H9 (cell line): ENCODE data around the gene BPIFB3. TPM values are rescaled to one million over a fixed set of nuclear protein-coding genes. Genes with fewer than 3 reads are reported as not detected.

ENCODE experiments used
- DNase-seq: peaks from one replicate; pipeline ENCODE4 v3.0.0-alpha.2; 2017
- H2AFZ ChIP-seq: one replicate; pipeline ENCODE4 v1.6.1; 2013; ENCODE audit warnings: mild to moderate bottlenecking, low read length, control low read depth, moderate library complexity
- H2AK5ac ChIP-seq: 2 replicates; pipeline ENCODE4 v1.6.1; 2013; ENCODE audit warnings: low read length, control low read depth, mixed read lengths; ENCODE audit not compliant: insufficient read length
- H2BK120ac ChIP-seq: one replicate; pipeline ENCODE4 v1.6.1; 2013; ENCODE audit warnings: low read depth, mild to moderate bottlenecking, low read length, control low read depth, inconsistent platforms; ENCODE audit not compliant: poor library complexity, severe bottlenecking
- H2BK12ac ChIP-seq: 2 replicates; pipeline ENCODE4 v1.6.1; 2013; ENCODE audit warnings: low read length, control low read depth, mixed read lengths, low read depth; ENCODE audit not compliant: insufficient read length
- H2BK15ac ChIP-seq: 2 replicates; pipeline ENCODE4 v1.6.1; 2013; ENCODE audit warnings: low read depth, low read length, control low read depth
- H2BK20ac ChIP-seq: one replicate; pipeline ENCODE4 v1.6.1; 2013; ENCODE audit warnings: low read depth, mild to moderate bottlenecking, low read length, control low read depth, inconsistent platforms; ENCODE audit not compliant: poor library complexity, severe bottlenecking
- H2BK5ac ChIP-seq: 2 replicates; pipeline ENCODE4 v1.6.1; 2013; ENCODE audit warnings: low read length, control low read depth, mixed read lengths; ENCODE audit not compliant: insufficient read length
- H3K14ac ChIP-seq: 2 replicates; pipeline ENCODE4 v1.6.1; 2013; ENCODE audit warnings: low read length, control low read depth; ENCODE audit not compliant: insufficient read depth
- H3K18ac ChIP-seq: 2 replicates; pipeline ENCODE4 v1.6.1; 2013; ENCODE audit warnings: low read depth, mild to moderate bottlenecking, mixed read lengths, low read length, control low read depth; ENCODE audit not compliant: insufficient read length
- H3K23ac ChIP-seq: 2 replicates; pipeline ENCODE4 v1.6.1; 2013; ENCODE audit warnings: low read length, control low read depth, mixed read lengths, low read depth; ENCODE audit not compliant: insufficient read length
- H3K23me2 ChIP-seq: 2 replicates; pipeline ENCODE4 v1.6.1; 2013; ENCODE audit warnings: low read depth, mild to moderate bottlenecking, mixed read lengths, low read length, control low read depth; ENCODE audit not compliant: insufficient read length, poor library complexity, severe bottlenecking
- H3K27ac ChIP-seq: 2 replicates; pipeline ENCODE4 v1.5.1; 2013; ENCODE audit warnings: low read length, control low read depth, mixed read lengths, low read depth; ENCODE audit not compliant: insufficient read length
- H3K27me3 ChIP-seq: 2 replicates; pipeline ENCODE4 v1.6.1; 2013; ENCODE audit warnings: low read length, control low read depth, inconsistent platforms; ENCODE audit not compliant: insufficient read depth
- H3K4ac ChIP-seq: 2 replicates; pipeline ENCODE4 v1.6.1; 2013; ENCODE audit warnings: low read depth, mild to moderate bottlenecking, control low read depth, inconsistent platforms, low read length, moderate library complexity
- H3K4me1 ChIP-seq: 2 replicates; pipeline ENCODE4 v1.6.1; 2013; ENCODE audit warnings: low read length, control low read depth, inconsistent platforms; ENCODE audit not compliant: insufficient read depth
- H3K4me2 ChIP-seq: 2 replicates; pipeline ENCODE4 v1.6.1; 2013; ENCODE audit warnings: low read length, control low read depth, mixed read lengths; ENCODE audit not compliant: insufficient read length, insufficient read depth
- H3K56ac ChIP-seq: 2 replicates; pipeline ENCODE4 v1.6.1; 2013; ENCODE audit warnings: low read depth, mild to moderate bottlenecking, mixed read lengths, low read length, control low read depth; ENCODE audit not compliant: insufficient read length
- H3K79me1 ChIP-seq: 2 replicates; pipeline ENCODE4 v1.6.1; 2013; ENCODE audit warnings: low read depth, mild to moderate bottlenecking, moderate library complexity, low read length, control low read depth, inconsistent platforms; ENCODE audit not compliant: insufficient read depth, poor library complexity, severe bottlenecking
- H3K79me2 ChIP-seq: 2 replicates; pipeline ENCODE4 v1.6.1; 2013; ENCODE audit warnings: low read length, control low read depth, inconsistent platforms; ENCODE audit not compliant: insufficient read depth
- H3K9ac ChIP-seq: 2 replicates; pipeline ENCODE4 v1.6.1; 2013; ENCODE audit warnings: low read length, control low read depth, mixed read lengths; ENCODE audit not compliant: insufficient read length; ENCODE audit errors: extremely low read depth
- H3K9me3 ChIP-seq: one replicate; pipeline ENCODE4 v1.6.1; 2013; ENCODE audit warnings: low read depth, low read length, inconsistent platforms; ENCODE audit not compliant: control insufficient read depth
- H3T11ph ChIP-seq: one replicate; pipeline ENCODE4 v1.6.1; 2013; ENCODE audit warnings: mild to moderate bottlenecking, low read length, control low read depth, inconsistent platforms
- H4K20me1 ChIP-seq: one replicate; pipeline ENCODE4 v1.6.1; 2013; ENCODE audit not compliant: control insufficient read depth, insufficient read length, insufficient read depth
- H4K5ac ChIP-seq: 2 replicates; pipeline ENCODE4 v1.6.1; 2013; ENCODE audit warnings: low read depth, mild to moderate bottlenecking, mixed read lengths, low read length, control low read depth; ENCODE audit not compliant: insufficient read length
- H4K8ac ChIP-seq: replicated peaks from 2 replicates; pipeline ENCODE4 v1.6.1; 2013; ENCODE audit warnings: low read length, control low read depth, mixed read lengths, low read depth; ENCODE audit not compliant: insufficient read length
- H4K91ac ChIP-seq: 2 replicates; pipeline ENCODE4 v1.6.1; 2013; ENCODE audit warnings: low read depth, mild to moderate bottlenecking, moderate library complexity, mixed read lengths, low read length, control low read depth; ENCODE audit not compliant: insufficient read length
- H3K27ac Mint-ChIP-seq, 3 experiments: 2 replicates in 2 of 3; 3 replicates in 1 of 3; pipeline ENCODE4 v1.8.0; 2020 to 2021; ENCODE audit warnings: mixed read lengths in 3 of 3, mild to moderate bottlenecking in 1 of 3, moderate library complexity in 1 of 3
- H3K27me3 Mint-ChIP-seq: 2 replicates; pipeline ENCODE4 v1.8.0; 2021; ENCODE audit warnings: low read depth, mild to moderate bottlenecking, moderate library complexity, mixed read lengths
- H3K36me3 Mint-ChIP-seq, 3 experiments: 2 replicates in 2 of 3; 3 replicates in 1 of 3; pipeline ENCODE4 v1.8.0; 2020 to 2021; ENCODE audit warnings: low read depth in 3 of 3, mixed read lengths in 3 of 3; ENCODE audit not compliant: insufficient read depth in 1 of 3
- H3K4me1 Mint-ChIP-seq, 2 experiments: 2 replicates each; pipeline ENCODE4 v1.8.0; 2020; ENCODE audit warnings: mixed read lengths in 2 of 2
- H3K4me3 Mint-ChIP-seq, 2 experiments: 2 replicates in 1 of 2; 3 replicates in 1 of 2; pipeline ENCODE4 v1.8.0; 2020 to 2021; ENCODE audit warnings: mild to moderate bottlenecking in 2 of 2, mixed read lengths in 2 of 2, moderate library complexity in 1 of 2
- H3K9me3 Mint-ChIP-seq, 2 experiments: 2 replicates in 1 of 2; 3 replicates in 1 of 2; pipeline ENCODE4 v1.8.0; 2020; ENCODE audit warnings: mild to moderate bottlenecking in 2 of 2, mixed read lengths in 2 of 2, moderate library complexity in 1 of 2
- CTCF ChIP-seq: fragments of 200-600 bp; sonication (generic); conservative IDR thresholded peaks from 3 replicates; pipeline ENCODE4 v1.8.0; 2021; ENCODE audit warnings: antibody characterized with exemption, mild to moderate bottlenecking
- WGBS: extraction: QIAGEN DNeasy Blood & Tissue Kit; methylation state at CpG from one replicate; pipeline ENCODE4 v1.1.7; 2013; ENCODE audit warnings: missing lambda C conversion rate, low lambda C conversion rate, mixed read lengths; ENCODE audit not compliant: insufficient read length; ENCODE audit errors: extremely low coverage; 5-methylcytosine and 5-hydroxymethylcytosine counted together
- total RNA-seq: library from RNA; stranded (reverse); gene quantifications from 2 replicates; pipeline ENCODE4 v1.2.1, GENCODE V29; 2021

Gene BPIFB3
- total RNA-seq, 1 experiment from 2014 or later, result not detected

- Mint-ChIP-seq H3K36me3 (no peaks in the 10 kb centered on the region), H3K4me3 (no peak overlapping the region), H3K9me3 (no peaks in the 10 kb centered on the region), H3K27ac (no peak overlapping the region), H3K4me1 (0 out of 4 replicates have a peak, but pooled peaks cover 0 to 2% of the 10 kb centered on the region in 2 experiments), H3K27me3 (peaks cover 12% of the 10 kb centered on the region)
- Histone ChIP-seq H3K27ac (no peak overlapping the region), H4K20me1 (no peaks in the 10 kb centered on the region), H3K79me1 (no peaks in the 10 kb centered on the region), H3K4ac (no peak overlapping the region), H3K9me3 (no peaks in the 10 kb centered on the region), H2AK5ac (no peak overlapping the region), H2BK12ac (no peak overlapping the region), H2BK120ac (no peak overlapping the region), H3T11ph (no peak overlapping the region), H3K23ac (no peak overlapping the region), H3K56ac (no peak overlapping the region), H3K4me1 (no peaks in the 10 kb centered on the region), H3K14ac (no peak overlapping the region), H3K23me2 (no peaks in the 10 kb centered on the region), H3K79me2 (no peaks in the 10 kb centered on the region), H3K27me3 (no peaks in the 10 kb centered on the region), H3K9ac (no peak overlapping the region), H3K18ac (no peak overlapping the region), H2BK15ac (no peak overlapping the region), H4K91ac (no peak overlapping the region), H4K8ac (no peak overlapping the region), H4K5ac (no peak overlapping the region), H2BK20ac (no peak overlapping the region), H2BK5ac (no peak overlapping the region), H2AFZ (no peak overlapping the region), H3K4me2 (no peak overlapping the region)
- TF ChIP-seq CTCF, result no peak
- WGBS, result no CpG with 5 or more reads among the region's 1 CpG
- no peak for DNase-seq
Observed at GRCh38 chr20:33093074-33093473, 39.4 kb downstream of the BPIFB3 start.
